ENCODE data around the gene SNX24. TPM values are rescaled to one million over a fixed set of nuclear protein-coding genes. Genes with fewer than 3 reads are reported as not detected.

Gene SNX24
- total and polyA plus RNA-seq, 10 of the 15 experiments (the other 5 are each of a cell fraction or from before 2014, with no cell fraction given) = 0.15 to 6.6 (median 4.1) TPM

DNA sequence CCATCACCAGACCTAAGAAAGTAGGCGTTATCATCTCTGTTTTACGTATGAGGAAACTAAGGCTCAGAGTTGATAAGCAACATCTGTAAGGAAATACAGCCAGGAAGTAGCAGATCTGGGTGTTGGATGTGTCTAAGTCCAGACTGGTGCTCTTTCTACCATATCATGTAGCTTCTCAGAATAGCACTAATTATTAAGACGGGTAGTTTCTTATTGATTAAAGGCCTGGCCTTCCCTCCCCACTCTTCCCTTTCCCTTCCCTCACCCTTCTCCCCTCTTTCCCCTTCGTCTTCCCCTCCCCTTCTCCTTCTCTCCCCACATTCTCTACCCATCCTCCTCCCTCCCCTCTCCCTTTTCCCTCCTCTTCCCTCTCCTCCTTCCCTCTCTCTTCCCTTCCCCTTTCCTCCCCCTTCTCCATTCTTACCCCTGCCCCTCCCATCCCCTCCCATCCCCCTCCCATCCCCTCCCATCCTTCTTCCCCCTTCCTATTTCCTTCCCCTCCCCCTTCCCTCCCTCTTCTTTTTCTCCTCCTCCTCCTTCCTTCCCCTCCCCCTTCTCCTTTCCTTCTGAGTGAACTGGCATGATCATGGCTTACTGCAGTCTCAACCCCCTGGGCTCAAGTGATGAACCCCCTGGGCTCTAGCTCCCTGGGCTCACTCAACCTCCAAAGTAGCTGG lies 79.4 kb downstream of the SNX24 start:
- no peak overlapping the region for H3K9ac ChIP-seq (ENCODE audit: control insufficient read depth, insufficient read depth, low read length)
- no peaks in the 10 kb centered on the region for H3K79me2 ChIP-seq (ENCODE audit: control insufficient read depth, insufficient read depth, low read length)
- SMC1A ChIA-PET (ENCODE audit: uncharacterized antibody, unreplicated experiment) = interaction anchor here (0.6 to 0.8 kb wide), 2 partner anchors 9 to 21 kb away, joined by 3 read pairs; no protein-coding TSS in a partner anchor
- H3K4me2 ChIP-seq (ENCODE audit: control insufficient read depth, insufficient read depth) = no peak overlapping the region
- FAIRE-seq (no peak), DNase-seq (ENCODE audit: low read depth, low spot score) (no peak), ATAC-seq (no peak)
- H3K36me3 ChIP-seq (ENCODE audit: control insufficient read depth in 2 of 2, insufficient read depth in 2 of 2, low read length in 1 of 2) = no peaks in the 10 kb centered on the region
- BruUV-seq (replicated peaks) = no TSS peak
- RAD21 ChIA-PET (ENCODE audit: unreplicated experiment) = no interaction called here
- in situ Hi-C loops (cut with MboI) (no loop called here), intact Hi-C loops (cut with micrococcal nuclease; ENCODE audit: unreplicated experiment) (no loop called here)
- no peak overlapping the region for H3K4me3 ChIP-seq
- no peaks in the 10 kb centered on the region for H3K4me1 ChIP-seq (ENCODE audit: control insufficient read depth, insufficient read depth, low read length)
- no peak overlapping the region for H3K27ac ChIP-seq (ENCODE audit: control insufficient read depth, insufficient read depth)
- no peak overlapping the region for H2AFZ ChIP-seq (ENCODE audit: control insufficient read depth, low read depth, low read length)
- no peaks in the 10 kb centered on the region for H3K9me3 ChIP-seq (replicated peaks; ENCODE audit: control insufficient read depth, insufficient read depth, low read length)
- no peaks in the 10 kb centered on the region for H3K27me3 ChIP-seq (replicated peaks in 1 of 2; ENCODE audit: control insufficient read depth in 2 of 2, insufficient read depth in 2 of 2, low read length in 1 of 2)
- CTCF ChIA-PET = no interaction called here
- H4K20me1 ChIP-seq (ENCODE audit: control insufficient read depth, insufficient read depth) = no peaks in the 10 kb centered on the region
- 54% methylated on average over 4 of the region's 4 CpGs for WGBS (ENCODE audit: insufficient coverage, insufficient replicate concordance, low lambda C conversion rate, missing lambda C conversion rate)
- POLR2A ChIA-PET = no interaction called here
- TF ChIP-seq SMAD1 (IDR thresholded peaks at IDR 0.05; ENCODE audit: low read depth, partially characterized antibody) = no peak
- TF ChIP-seq FOXK2 (IDR thresholded peaks at IDR 0.05) = no peak
- no peak for TF ChIP-seq SIX5 (IDR thresholded peaks at IDR 0.05; ENCODE audit: low read depth, low read length, severe bottlenecking)
- TF ChIP-seq SRF (IDR thresholded peaks at IDR 0.05; ENCODE audit: low read depth in 2 of 2, low read length in 2 of 2) = no peak
- no peak for TF ChIP-seq PML (IDR thresholded peaks at IDR 0.05; ENCODE audit: low read length)
- no peak for TF ChIP-seq MLLT1 (IDR thresholded peaks at IDR 0.05)
